Iris pigment epithelial cell (primary cell): ENCODE results near the gene NDFIP1.
A peak's percentile ranks its signal among the peaks of the same experiment; 100 is the strongest.

Source experiments
- DNase-seq: peaks from one replicate; pipeline ENCODE4 v3.0.0-alpha.2; 2011; ENCODE audit warnings: low read depth

The NDFIP1 gene

DNA sequence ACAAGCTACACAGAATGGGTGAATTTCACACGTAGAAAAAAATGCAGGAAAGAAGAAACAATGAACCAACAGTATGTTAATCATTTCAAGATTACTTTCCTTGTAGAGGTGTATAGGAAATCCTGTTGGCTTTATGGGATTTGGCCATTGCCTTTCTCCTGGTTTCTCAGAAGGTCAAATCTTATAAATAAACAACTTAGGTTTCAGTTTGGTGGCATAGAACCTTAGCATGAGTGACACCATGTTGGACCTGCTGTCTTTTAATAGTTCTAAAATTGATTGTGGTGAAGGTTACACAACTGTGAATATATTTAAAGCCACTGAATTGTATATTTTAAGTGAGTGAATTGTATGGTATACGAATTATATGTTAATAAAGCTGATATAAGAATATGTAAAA, 16.7 kb upstream of the NDFIP1 start:
- DNase-seq: no peak

DNA sequence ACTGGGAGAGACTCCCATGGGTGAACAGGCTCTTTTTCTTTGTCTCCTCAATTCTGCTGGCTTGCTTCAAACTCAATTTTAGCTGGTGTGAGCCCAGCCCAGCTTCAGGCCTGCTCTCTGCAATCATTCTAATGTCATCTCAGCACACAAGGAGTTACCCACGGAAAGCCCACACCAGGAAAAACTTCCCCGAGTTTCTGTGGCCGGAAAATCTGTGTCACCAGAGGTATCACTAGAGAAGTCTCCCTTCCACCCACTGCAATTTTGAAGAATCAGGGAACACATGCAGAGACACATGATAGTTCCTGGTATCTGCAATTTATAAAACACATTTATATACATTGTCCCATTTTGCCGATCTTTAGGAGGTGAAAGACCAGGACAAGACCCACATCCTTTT, 13.5 kb upstream of the NDFIP1 start:
- no peak for DNase-seq

DNA sequence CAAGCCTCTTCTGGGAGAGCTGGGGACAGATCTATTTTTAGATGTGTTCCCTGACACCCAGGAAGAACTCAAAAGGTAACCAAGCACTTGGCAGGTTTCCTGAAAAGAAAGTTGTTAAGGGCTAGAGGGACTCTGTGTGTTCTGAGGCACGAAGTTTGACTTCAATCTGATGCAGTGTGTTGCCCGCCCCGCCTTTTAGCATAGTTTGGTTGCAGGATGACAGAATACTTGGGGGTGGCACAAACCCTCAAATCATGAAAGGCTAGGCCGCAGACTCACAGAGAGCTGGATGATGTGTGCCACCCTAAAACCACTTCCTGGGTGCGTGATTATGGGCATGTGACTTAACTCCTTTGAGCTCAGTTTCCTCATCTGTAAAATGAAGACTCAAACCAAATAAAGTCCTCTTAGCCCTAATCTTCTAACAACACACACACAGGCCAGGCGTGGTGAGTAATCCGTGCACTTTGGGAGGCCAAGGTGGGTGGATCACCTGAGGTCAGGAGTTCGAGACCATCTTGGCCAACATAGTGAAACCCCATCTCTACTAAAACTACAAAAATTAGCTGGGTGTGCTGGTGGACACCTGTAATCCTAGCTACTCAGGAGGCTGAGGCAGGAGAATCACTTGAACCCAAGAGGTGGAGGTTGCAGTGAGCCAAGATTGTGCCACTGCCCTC, 12.8 kb upstream of the NDFIP1 start:
- DNase-seq: no peak

DNA sequence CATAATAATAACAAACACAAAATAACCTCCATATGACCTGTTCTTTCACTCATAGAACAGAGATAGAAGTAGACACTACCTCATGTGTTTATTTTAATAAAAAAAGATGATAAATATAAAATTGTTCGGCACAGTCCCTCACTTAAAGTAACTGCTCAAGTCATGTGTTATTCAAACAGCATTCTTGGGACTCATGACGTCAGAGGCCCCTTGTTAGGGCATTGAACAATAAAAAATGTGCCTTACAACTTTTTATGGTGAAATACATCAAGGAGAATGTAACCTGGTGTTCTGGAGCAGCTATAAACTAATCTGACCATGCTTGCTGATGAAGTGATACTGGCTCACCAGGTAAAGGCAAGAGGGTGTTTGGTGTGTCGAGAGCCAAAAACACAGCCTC, 12.2 kb upstream of the NDFIP1 start:
- peak; percentile 20 for DNase-seq

DNA sequence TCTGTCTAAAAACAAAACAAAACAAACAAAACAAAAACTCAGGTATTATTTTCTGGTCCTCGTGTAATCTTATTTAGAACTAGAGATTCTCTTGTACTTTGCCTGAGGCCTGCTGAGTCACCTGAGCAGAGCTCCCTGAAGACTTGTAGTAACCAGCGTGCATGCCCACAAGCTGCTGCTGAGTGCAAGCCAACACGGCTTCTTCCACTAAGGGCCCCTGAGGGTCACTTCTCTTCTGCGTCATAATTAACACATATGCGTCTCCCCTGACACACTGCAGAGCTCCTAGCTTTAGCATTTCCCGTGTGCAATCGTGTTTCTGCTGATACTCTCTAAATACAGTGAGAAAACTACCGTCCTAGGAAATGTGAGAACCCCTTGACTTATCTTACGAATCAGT, 10.9 kb upstream of the NDFIP1 start:
- peak; percentile 11 for DNase-seq

DNA sequence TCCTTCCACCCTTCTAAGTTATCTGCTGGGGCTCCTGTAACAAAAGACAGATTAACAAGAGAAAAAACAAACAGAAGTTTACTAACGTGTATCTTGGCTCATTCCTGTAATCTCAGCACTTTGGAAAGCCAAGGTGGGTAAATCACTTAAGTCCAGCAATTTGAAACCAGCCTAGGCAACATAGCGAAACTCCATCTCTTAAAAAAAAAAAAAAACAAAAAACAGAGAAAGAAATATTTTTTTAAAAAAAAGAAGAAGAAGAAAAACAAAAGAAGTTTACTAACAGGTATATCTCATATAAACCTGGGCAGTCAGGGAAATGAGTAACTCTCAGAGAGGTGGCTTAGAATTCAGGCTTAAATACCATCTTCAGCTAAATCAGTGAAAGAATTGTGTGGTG, 10.3 kb upstream of the NDFIP1 start:
- DNase-seq: no peak

DNA sequence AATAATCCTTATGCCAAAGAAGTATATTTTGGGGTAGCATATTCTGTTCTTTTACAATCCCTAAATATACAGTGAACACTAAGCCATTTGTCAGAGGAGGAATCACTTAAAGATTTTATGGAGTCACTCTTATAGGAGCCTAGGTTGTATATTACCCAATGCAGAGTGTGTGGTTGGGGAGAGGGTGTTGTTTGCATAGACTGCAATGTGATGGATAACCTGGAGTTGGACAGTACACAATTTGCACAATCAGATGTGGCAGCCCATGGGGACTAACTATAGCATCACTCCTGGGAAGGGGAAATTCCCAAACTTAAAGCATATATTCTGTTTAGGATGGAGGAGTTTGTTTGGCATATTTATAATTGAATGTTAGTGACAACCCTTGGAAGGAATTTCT, 9.6 kb upstream of the NDFIP1 start:
- DNase-seq: no peak

DNA sequence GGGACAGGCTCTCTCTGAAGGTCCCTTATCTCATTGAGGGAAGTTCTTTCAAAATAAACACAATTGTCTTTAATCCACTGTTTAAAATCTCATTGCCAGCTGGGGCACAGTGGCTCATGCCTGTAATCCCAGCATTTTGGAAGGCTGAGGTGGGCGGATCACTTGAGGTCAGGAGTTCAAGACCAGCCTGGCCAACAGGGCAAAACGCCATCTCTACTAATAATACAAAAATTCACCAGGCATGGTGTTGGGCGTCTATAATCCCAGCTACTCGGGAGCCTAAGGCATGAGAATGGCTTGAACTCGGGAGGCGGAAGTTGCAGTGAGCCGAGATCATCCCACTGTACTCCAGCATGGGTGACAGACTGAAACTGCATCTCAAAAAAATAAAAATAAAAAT, 8.3 kb upstream of the NDFIP1 start:
- DNase-seq: no peak

DNA sequence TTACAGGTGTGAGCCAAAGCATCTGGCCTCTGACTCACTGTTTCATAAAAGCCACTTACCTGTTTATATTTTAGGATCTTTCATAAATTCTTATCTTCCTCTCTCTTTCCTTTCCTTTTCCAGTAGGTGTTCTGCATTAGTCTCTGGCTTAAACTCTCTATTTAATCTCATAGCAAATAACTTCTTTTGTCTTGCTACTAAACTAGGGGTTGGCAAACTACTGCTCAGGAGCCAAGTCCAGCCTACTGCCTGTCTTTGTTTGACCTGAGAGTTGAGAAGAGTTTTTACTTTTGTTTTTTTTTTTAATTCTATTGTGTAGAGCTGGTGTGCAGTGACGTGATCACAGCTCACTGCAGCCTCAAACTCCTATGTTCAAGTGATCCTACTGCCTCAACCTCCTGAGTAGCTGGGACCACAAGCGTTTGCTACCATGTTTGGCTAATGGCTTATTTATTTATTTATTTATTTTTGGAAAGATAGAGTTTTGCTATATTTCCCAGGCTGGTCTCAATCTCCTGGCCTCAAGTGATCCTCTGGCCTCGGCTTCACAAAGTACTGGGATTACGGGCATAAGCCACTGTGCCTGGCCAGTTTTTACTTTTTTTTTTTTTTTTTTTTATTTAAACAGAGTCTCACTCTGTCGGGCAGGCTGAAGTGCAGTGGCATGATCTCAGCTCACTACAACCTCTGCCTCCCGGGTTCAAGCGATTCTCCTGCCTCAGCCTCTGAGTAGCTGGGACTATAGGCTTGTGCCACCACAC, 5.4 kb upstream of the NDFIP1 start:
- DNase-seq: no peak

DNA sequence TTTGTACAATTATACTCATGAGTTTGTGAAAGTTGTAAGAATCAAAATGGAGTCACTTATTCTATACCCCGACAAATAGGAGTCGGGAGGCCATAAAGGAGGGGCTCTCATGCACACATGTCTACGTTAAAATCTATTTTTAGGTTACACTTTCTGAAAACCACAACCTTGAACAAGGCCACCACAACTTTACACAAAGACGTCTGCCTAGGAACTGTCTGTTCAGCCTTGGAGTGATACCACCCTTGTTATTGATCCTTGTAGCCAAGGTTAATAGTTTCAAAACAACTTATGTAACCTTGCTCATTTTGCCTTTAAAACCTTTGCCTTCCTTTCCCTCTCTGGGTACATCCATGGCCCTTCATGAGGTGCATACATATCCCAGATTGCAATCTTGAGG, 4.1 kb upstream of the NDFIP1 start:
- no peak for DNase-seq

DNA sequence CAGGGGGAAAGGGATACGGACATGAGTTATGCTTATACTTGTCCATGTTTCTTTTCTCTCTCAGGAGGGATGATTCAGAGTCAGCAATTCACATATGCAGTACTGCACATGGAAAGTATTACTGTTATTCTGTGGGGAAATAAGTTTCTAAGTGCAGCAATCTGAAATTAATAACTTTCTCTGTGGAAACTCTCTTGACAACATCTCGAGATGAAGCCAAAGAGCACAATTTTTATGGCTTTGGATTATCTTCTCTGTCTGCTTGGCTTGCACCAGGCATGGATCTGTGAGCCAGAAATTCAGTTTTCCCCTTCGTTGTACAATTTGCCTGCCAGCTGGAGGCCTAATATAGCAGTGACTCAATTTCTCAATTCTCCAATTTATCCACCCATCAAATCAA, 2.5 kb upstream of the NDFIP1 start:
- DNase-seq: peak; percentile 9

DNA sequence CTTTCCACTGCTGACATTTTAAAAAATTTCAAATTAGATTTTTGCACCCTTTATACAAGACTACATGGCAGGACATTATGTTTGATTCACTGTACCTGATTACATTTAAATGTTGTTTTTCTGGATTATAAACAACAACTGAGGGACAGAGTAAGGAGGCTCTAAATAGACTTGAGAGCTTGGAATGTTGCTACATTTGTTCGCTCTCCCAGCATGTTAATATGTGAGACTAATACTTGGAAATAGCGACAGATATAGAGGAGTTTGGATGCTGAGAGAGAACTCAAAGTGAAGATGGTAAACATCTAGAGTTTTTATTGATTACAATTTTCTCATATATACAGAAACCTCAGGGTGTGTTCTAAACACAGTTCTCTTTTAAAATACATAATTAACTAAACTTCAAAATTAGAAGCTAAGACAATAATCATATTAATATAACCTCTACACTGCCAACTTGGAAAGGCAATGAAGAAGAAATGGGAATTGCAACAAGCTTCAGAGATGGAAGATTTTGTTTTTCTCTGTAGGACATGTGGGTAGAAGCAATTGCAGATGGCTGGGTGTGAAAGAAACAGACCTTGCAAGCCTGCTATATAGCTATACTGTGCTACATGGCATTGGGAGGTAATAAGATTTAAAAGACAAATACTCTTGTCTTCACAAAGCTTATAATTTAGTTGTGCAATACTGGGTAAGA, 1.4 kb upstream of the NDFIP1 start:
- DNase-seq: no peak

DNA sequence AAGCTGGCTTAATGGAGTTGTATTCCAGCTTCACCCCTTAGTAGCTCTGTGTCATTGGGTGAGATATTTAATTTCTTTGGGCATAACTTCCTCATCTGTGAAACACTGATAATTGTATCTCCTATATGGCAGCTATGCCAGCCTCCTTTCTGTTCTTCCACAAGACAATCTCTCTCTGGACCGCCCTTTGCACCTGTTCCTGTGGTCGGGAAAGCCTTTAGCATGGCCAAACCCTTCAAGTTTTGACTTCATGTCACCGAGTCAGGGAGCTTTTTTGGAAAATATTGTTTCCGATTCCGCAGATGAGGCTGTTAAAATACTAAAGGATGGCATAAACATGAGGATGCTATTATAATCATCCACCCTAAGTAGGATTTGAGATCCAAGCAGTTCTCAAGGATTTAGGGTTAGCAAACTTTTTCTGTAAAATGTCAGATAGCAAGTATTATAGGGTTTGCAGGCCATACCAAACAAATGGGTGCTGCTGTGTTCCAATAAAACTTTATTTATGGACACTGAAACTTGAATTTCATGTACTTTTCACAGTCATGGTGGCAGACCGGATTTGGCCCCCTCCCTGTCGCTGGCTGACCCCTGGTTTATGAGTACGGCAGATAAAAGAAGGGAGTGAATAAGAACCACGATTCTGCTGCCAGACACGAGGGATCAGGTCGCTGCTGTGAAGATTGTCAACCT, 695 bp upstream of the NDFIP1 start:
- no peak for DNase-seq

DNA sequence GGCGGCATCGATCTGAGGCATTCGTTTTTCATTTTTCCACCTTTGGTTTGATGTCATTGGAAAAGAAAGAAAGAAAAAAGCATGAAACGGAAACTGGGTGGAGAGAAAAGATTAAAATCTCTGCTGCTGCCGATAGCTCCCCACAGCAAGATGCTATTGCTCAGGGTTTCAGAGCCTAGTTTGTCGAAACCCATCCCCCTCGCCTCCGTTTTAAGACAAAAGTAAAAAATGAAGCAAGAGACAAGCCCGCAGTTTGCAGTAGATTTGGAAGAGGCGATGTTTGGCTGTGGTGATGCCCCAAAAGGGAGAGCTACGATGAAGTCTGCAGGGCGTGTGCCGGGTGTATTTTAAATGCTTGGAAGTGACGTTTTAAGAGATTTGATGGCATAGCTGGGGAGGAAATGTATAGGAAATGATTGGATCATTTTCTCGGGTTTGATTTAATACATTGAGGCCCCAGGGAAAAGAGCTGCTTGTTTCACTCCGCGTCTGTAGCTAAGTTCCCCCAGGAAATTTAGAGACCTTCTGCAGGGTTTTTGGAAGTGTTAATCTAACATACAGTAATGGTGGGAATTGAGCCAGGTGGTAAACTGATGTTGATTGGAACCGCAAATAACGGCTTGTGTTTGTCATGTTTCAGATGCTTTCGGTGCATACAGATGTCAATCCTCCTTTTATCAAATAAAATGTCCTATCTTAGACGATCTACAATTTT, 909 bp downstream of the NDFIP1 start:
- DNase-seq: peak; percentile 38

DNA sequence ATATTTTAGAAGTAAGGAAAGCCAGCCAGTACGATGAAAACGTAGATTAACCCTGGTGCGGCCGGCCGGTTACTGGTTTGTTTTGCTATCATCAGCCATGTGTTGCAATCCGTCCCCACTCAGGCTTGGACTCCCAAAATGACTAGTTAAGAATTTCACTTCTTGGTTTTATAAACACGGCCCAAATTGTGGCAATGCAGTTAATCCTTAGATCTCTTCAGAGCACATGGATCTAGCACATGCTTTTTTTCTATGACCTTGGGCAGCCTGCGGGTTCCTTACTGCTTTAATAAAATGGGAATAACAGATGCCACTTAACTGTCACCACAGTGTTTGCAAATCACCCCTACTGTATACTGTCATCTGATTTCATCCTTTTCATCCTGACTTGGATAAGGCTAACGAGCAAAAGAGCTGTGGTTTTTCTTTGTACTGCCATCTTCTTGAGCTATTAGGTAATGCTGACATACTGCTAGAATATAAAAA, 1.5 kb downstream of the NDFIP1 start:
- peak; percentile 71 for DNase-seq

DNA sequence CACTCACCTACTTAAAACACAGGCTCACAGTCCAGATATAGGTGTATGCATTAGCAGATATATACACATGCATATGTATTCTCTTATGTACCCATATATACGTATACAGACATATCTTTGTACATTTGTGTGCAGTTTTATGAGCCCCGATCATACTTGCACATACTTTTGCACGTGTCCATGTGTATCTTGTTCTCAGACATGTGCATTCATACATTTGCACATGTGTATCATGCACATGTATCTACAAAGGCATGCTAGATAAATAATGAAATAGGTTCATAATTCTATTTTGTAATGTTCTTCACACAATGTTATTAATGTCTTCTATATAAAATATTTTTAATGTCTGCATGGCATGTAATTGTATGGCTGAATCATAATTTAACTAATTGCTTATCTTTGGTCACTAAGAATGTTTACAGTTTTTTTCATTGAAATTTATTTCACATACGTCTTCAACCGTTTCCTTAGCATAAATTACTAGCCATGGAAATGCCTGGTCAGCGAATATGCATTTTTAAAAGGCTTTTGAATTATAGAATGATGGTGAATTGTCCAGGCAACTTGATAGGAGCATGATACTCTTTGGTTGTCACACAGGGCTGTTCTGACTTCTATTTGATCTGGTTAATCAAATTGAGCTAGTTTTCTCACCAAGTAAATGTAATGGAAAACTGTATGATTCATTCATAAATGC, 2.6 kb downstream of the NDFIP1 start:
- no peak for DNase-seq

DNA sequence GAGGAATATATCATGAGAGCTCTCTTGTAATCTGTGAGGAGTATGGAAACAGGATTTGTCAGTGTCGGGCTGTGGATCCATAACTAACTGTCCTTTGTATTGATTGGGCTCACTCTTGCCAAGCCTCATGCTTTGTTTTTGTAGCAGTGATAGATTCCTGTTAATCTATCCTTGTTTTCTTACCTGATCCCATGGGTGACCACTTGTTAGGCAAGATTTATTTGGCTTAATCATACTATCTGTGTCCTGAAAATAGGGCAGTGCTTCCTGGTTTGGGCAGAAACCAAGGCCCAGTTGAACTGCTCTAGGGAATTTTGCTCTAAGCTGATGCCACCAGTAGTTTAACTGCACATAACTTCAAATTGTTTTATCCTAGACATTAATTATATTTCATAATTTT, 6.1 kb downstream of the NDFIP1 start:
- DNase-seq: no peak

DNA sequence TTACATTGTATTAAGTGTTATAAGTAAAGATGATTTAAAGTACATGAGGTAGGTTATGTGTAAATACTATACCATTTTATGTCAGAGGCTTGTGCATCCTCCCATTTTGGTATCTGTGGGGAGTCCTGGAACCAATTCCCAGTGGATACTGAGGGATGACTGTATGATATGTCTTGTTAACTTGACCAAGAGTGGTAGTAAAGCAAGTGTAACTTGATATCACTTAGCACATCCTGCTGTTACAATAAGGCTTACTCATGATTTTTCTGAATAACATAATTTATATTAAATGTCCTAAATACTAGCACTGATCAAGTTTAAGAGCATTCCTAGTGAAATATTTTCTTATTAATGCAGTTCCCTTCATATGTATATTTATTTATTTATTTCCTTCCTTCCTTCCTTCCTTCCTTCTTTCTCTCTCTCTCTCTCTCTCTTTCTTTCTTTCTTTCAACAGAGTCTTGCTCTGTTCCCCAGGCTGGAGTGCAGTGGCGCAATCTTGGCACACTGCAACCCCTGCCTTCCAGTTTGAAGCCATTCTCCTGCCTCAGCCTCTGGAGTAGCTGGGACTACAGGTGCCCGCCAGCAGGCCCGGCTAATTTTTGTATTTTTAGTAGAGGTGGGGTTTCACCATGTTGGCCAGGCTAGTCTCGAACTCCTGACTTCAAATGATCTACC, 7.5 kb downstream of the NDFIP1 start:
- DNase-seq: peak; percentile 69

DNA sequence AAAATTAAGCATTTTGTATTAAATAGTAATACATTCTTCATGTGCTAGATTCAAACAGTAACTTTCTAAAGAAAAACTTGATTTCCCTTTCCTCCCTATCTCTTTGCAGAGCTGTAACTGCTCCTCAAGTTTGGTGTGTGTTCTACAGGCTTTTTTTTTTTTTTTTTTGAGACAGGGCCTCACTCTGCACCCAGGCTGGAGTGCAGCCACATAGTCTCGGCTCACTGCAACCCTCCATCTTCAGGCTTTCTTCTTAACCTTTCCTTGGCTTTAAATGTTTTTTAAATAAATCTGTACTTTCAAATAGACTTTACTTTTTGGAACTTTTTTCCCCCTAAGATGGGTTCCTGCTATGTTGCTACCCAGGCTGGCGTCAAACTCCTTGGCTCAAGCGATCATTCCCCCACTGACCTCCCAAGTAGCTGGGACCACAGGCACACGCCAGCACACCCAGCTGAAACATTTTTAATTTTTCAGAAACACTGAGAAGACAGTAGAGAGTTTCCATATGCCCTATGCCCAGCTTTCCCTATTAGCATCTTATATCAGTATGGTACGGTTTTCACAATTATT, 9.1 kb downstream of the NDFIP1 start:
- DNase-seq: no peak

DNA sequence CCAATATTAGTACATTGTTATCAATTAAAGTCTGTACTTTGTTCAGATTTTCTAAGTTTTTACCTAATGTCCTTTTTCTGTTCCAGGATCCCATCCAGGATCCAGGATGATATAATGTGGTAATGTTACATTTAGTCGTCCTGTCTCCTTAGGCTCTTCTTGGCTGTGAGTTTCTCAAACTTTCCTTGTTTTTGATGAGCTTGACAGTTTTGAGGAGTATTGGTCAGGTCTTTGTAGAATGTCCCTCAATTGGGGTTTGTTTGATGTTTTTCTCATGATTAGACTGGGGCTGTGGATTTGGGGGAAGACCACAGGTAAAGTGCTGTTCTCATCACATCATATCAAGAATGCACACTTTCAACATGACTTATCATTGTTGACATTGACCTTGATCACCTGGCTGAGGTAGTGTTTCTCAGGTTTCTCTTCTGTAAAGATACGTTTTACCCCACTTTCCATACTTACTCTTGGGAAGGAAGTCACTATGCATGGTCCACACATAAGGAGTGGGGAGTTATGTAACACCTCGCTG, 9.6 kb downstream of the NDFIP1 start:
- no peak for DNase-seq
